ENCODE data around the gene HAUS3.

HAUS3 gene

GRCh38 chr4:2285613-2286381, 43.9 kb upstream of the HAUS3 start:
- Histone ChIP-seq H3K4me1 (ENCODE audit: control insufficient read depth in 5 of 5, insufficient read depth in 5 of 5, low read length in 5 of 5) (peaks cover 3 to 15% (median 12%) of the 10 kb centered on the region in 5 donors), H3K27ac (ENCODE audit: low read depth, low read length) (no peak overlapping the region), H3K36me3 (ENCODE audit: control insufficient read depth in 5 of 5, insufficient read depth in 5 of 5, low read length in 5 of 5) (peaks cover 0 to 2% (median 0%) of the 10 kb centered on the region in 5 donors), H3K9me3 (ENCODE audit: control insufficient read depth in 5 of 5, low read length in 5 of 5) (no peaks in the 10 kb centered on the region), H3K9ac (ENCODE audit: low read length in 5 of 5) (no peak overlapping the region), H3K27me3 (ENCODE audit: control insufficient read depth in 5 of 5, insufficient read depth in 4 of 5, low read length in 5 of 5) (peaks cover 0 to 2% (median 0%) of the 10 kb centered on the region in 5 donors), H3K4me3 (ENCODE audit: low read depth in 1 of 5, low read length in 5 of 5) (no peak overlapping the region)

- Histone ChIP-seq H3K4me3 (ENCODE audit: low read depth in 1 of 5, low read length in 5 of 5) (no peak overlapping the region), H3K9ac (ENCODE audit: low read length in 5 of 5) (no peak overlapping the region), H3K36me3 (ENCODE audit: control insufficient read depth in 5 of 5, insufficient read depth in 5 of 5, low read length in 5 of 5) (peaks cover 0 to 2% (median 0%) of the 10 kb centered on the region in 5 donors), H3K27me3 (ENCODE audit: control insufficient read depth in 5 of 5, insufficient read depth in 4 of 5, low read length in 5 of 5) (peaks cover 0 to 2% (median 0%) of the 10 kb centered on the region in 5 donors), H3K4me1 (ENCODE audit: control insufficient read depth in 5 of 5, insufficient read depth in 5 of 5, low read length in 5 of 5) (peaks cover 3 to 15% (median 12%) of the 10 kb centered on the region in 5 donors), H3K9me3 (ENCODE audit: control insufficient read depth in 5 of 5, low read length in 5 of 5) (no peaks in the 10 kb centered on the region), H3K27ac (ENCODE audit: low read depth, low read length) (no peak overlapping the region)
Observed at GRCh38 chr4:2284934-2285612, 43.2 kb upstream of the HAUS3 start.

DNA sequence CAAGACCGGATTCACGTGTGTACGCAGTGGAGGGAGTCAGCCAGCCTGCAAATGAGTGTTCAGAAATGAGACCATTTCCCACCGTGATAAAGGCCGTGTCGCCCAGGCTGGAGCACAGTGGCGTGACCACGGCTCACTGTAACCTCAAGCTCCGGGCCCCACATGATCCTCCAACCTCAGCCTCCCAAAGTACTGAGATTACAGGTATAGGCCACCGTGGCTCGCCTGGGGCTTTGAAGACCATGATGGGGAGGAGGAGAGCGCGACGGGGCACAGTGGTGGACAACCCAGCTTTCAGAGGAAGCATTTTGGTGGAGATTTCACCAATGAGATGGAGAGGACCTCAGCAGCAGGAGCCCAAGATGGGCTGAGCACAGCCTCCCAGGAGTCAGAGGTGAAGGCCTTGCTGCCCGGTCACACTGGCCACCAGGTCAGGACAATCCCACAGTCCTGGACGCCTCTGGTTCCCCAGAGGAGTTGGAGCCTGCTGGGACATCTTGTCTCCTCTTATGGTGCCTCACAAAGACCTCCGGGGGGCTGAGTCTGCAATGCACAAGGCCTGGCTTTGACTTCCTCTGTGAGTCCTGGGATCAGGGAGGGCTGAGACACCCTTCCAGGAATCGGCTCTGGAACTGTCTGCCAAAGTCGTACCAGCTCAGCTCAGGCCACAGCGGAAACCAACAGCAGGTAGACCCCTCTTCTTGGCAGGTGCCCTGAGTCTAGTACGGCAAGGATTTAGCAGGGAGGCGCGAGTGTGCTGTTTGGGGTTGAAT, 42.4 kb upstream of the HAUS3 start:
- Histone ChIP-seq H3K9ac (ENCODE audit: low read length in 5 of 5) (no peak overlapping the region), H3K27me3 (ENCODE audit: control insufficient read depth in 5 of 5, insufficient read depth in 4 of 5, low read length in 5 of 5) (peaks cover 0 to 2% (median 0%) of the 10 kb centered on the region in 5 donors), H3K36me3 (ENCODE audit: control insufficient read depth in 5 of 5, insufficient read depth in 5 of 5, low read length in 5 of 5) (no peaks in the 10 kb centered on the region), H3K4me1 (ENCODE audit: control insufficient read depth in 5 of 5, insufficient read depth in 5 of 5, low read length in 5 of 5) (peaks cover 3 to 15% (median 12%) of the 10 kb centered on the region in 5 donors), H3K27ac (ENCODE audit: low read depth, low read length) (no peak overlapping the region), H3K4me3 (ENCODE audit: low read depth in 1 of 5, low read length in 5 of 5) (no peak overlapping the region), H3K9me3 (ENCODE audit: control insufficient read depth in 5 of 5, low read length in 5 of 5) (no peaks in the 10 kb centered on the region)

DNA sequence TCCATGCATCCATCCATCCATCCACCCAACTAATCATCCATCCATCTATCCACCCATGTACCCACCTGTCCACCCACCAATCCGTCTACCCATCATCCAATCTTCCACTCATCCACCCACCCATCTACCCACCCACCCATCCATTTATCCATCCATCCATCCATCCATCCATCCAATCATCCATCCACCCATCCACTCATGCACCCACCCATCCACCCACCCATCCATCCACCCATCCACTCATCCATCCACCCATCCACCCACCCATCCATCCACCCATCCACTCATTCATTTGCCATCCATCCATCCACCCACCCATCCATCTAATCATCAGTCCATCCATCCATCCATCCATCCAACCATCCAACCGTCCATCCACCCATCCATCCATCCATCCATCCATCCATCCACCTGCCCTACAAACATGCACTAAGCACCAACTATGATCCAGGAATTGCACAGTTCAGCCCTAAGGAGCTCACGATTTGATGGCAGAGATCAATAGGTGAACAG, 41.3 kb upstream of the HAUS3 start:
- no peaks in the 10 kb centered on the region for H3K36me3 ChIP-seq (ENCODE audit: control insufficient read depth in 5 of 5, insufficient read depth in 5 of 5, low read length in 5 of 5)
- H3K4me3 ChIP-seq (ENCODE audit: low read depth in 1 of 5, low read length in 5 of 5), result no peak overlapping the region
- peaks cover 0 to 2% (median 0%) of the 10 kb centered on the region in 5 donors for H3K27me3 ChIP-seq (ENCODE audit: control insufficient read depth in 5 of 5, insufficient read depth in 4 of 5, low read length in 5 of 5)
- no peak overlapping the region for H3K9ac ChIP-seq (ENCODE audit: low read length in 5 of 5)
- no peaks in the 10 kb centered on the region for H3K9me3 ChIP-seq (ENCODE audit: control insufficient read depth in 5 of 5, low read length in 5 of 5)
- peaks cover 3 to 15% (median 12%) of the 10 kb centered on the region in 5 donors for H3K4me1 ChIP-seq (ENCODE audit: control insufficient read depth in 5 of 5, insufficient read depth in 5 of 5, low read length in 5 of 5)
- H3K27ac ChIP-seq (ENCODE audit: low read depth, low read length), result no peak overlapping the region

DNA sequence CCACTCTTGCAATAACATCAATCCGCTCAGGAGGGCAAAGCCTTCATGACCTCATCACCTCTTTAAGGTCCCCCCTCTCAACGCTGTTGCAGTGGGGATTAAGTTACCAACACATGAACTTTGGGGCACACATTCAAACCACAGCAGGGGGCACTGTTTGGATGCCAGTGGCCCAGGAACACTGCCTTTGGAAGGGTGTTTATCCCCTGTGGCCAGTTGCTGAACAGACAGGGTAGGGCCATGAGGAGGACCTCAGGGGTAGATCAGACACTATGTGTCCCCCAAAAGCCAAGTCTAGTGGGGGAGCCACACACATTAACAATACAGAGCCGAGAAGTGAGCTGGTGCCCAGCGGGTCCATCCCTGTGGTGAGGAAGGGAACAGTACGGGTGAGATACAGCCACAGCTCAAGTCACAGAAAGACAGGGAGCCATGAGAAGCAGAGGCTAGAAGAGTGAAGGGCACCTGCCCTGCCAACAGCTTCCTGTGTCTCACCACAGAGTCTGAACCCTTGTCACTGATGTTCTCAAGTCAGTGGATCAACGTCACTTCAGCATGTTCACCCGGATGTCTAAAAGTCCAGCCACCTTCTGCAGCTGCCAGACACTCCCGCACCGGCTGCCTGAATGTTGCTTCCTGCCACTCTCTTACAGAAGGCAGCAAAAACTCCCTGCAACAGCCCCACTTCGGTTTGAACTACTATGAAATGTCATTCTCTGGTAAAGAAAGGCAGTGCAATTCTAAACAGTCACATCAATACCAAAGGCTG, 39.8 kb upstream of the HAUS3 start:
- Histone ChIP-seq H3K4me1 (ENCODE audit: control insufficient read depth in 5 of 5, insufficient read depth in 5 of 5, low read length in 5 of 5) (peaks cover 3 to 15% (median 12%) of the 10 kb centered on the region in 5 donors), H3K27ac (ENCODE audit: low read depth, low read length) (no peak overlapping the region), H3K27me3 (ENCODE audit: control insufficient read depth in 5 of 5, insufficient read depth in 4 of 5, low read length in 5 of 5) (peaks cover 0 to 2% (median 0%) of the 10 kb centered on the region in 5 donors), H3K4me3 (ENCODE audit: low read depth in 1 of 5, low read length in 5 of 5) (no peak overlapping the region), H3K9me3 (ENCODE audit: control insufficient read depth in 5 of 5, low read length in 5 of 5) (no peaks in the 10 kb centered on the region), H3K9ac (ENCODE audit: low read length in 5 of 5) (no peak overlapping the region), H3K36me3 (ENCODE audit: control insufficient read depth in 5 of 5, insufficient read depth in 5 of 5, low read length in 5 of 5) (no peaks in the 10 kb centered on the region)

- Histone ChIP-seq H3K4me3 (ENCODE audit: low read depth in 1 of 5, low read length in 5 of 5) (no peak overlapping the region), H3K9ac (ENCODE audit: low read length in 5 of 5) (no peak overlapping the region), H3K9me3 (ENCODE audit: control insufficient read depth in 5 of 5, low read length in 5 of 5) (no peaks in the 10 kb centered on the region), H3K27me3 (ENCODE audit: control insufficient read depth in 5 of 5, insufficient read depth in 4 of 5, low read length in 5 of 5) (peaks cover 0 to 4% (median 0%) of the 10 kb centered on the region in 5 donors), H3K27ac (ENCODE audit: low read depth, low read length) (no peak overlapping the region), H3K36me3 (ENCODE audit: control insufficient read depth in 5 of 5, insufficient read depth in 5 of 5, low read length in 5 of 5) (no peaks in the 10 kb centered on the region), H3K4me1 (ENCODE audit: control insufficient read depth in 5 of 5, insufficient read depth in 5 of 5, low read length in 5 of 5) (peaks cover 2 to 7% (median 5%) of the 10 kb centered on the region in 5 donors)
Observed at GRCh38 chr4:2280531-2281300, 38.8 kb upstream of the HAUS3 start.

DNA sequence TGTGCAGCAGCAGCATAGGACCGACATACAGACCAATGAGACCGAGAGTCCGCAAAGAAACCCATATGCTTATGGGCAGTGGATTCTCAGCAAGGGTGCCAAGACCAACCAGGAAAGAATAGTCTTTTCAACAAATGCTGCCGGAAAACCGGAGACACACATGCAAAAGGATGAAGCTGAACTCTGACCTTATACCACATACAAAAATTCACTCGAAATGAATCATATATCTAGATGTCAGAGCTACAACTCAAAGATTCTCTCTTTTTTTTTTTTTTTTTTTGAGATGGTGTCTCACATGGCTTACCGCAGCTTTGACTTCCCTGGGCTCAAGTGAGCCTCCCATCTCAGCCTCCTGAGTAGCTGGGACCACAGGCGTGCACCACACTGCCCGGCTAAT, 36.0 kb upstream of the HAUS3 start:
- Histone ChIP-seq H3K4me3 (ENCODE audit: low read depth in 1 of 5, low read length in 5 of 5) (no peak overlapping the region), H3K4me1 (ENCODE audit: control insufficient read depth in 5 of 5, insufficient read depth in 5 of 5, low read length in 5 of 5) (peaks cover 0 to 2% (median 0%) of the 10 kb centered on the region in 5 donors), H3K27me3 (ENCODE audit: control insufficient read depth in 5 of 5, insufficient read depth in 4 of 5, low read length in 5 of 5) (peaks cover 0 to 3% (median 0%) of the 10 kb centered on the region in 5 donors), H3K27ac (ENCODE audit: low read depth, low read length) (no peak overlapping the region), H3K36me3 (ENCODE audit: control insufficient read depth in 5 of 5, insufficient read depth in 5 of 5, low read length in 5 of 5) (no peaks in the 10 kb centered on the region), H3K9ac (ENCODE audit: low read length in 5 of 5) (no peak overlapping the region), H3K9me3 (ENCODE audit: control insufficient read depth in 5 of 5, low read length in 5 of 5) (no peaks in the 10 kb centered on the region)

DNA sequence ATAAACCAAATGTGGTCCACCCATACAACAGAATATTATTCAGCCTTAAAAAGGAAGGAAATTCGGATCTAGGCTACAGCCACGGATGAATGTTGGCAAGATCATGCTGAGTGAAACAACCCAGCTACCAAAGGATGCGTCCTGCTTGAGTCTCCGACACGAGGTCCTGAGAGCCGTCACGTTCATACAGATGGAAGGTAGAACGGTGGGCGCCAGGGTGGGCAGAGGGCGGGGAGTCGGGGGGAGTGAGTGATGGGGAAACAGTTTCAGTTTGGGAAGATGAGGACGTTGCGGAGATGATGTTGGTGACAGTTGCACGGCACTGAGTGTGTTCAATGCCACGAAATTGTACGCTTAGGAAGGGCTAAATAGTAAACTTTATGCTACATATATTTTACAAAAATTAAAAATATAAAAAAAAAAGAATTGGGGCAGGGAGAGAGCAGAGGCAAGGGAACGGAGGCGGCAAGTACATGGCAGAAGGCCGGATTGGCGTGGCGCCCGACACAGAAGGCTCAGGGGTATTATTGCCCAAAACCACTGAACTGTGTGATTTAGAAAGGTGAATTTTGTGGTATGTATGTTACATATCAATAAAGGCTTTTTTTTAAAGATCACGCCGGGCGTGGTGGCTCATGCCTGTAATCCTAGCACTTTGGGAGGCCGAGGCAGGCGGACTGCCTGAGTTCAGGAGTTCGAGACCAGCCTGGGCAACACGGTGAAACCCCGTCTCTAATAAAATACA, 34.8 kb upstream of the HAUS3 start:
- Histone ChIP-seq H3K27ac (ENCODE audit: low read depth, low read length) (no peak overlapping the region), H3K4me1 (ENCODE audit: control insufficient read depth in 5 of 5, insufficient read depth in 5 of 5, low read length in 5 of 5) (peaks cover 0 to 2% (median 0%) of the 10 kb centered on the region in 5 donors), H3K27me3 (ENCODE audit: control insufficient read depth in 5 of 5, insufficient read depth in 4 of 5, low read length in 5 of 5) (peaks cover 0 to 3% (median 0%) of the 10 kb centered on the region in 5 donors), H3K4me3 (ENCODE audit: low read depth in 1 of 5, low read length in 5 of 5) (no peak overlapping the region), H3K36me3 (ENCODE audit: control insufficient read depth in 5 of 5, insufficient read depth in 5 of 5, low read length in 5 of 5) (peaks cover 0 to 8% (median 2%) of the 10 kb centered on the region in 5 donors), H3K9me3 (ENCODE audit: control insufficient read depth in 5 of 5, low read length in 5 of 5) (no peaks in the 10 kb centered on the region), H3K9ac (ENCODE audit: low read length in 5 of 5) (no peak overlapping the region)

Measured in subcutaneous abdominal adipose tissue (tissue), 5 donors.